ENCODE results near the gene NOVA2. TPM values are rescaled to one million over a fixed set of nuclear protein-coding genes. Genes with fewer than 3 reads are reported as not detected.

Gene NOVA2
- total RNA-seq, 1 experiment from 2014 or later: not detected

- CTCF ChIA-PET: interaction anchor here (0.7 kb wide), 1 partner anchor 31 kb away, joined by 3 read pairs; no protein-coding TSS in a partner anchor
- no peak overlapping the region for H2AFZ ChIP-seq
- 0 out of 2 replicates have a peak, but pooled peaks cover 6% of the 10 kb centered on the region for H4K20me1 ChIP-seq (ENCODE audit: insufficient read depth)
- intact Hi-C loops (cut with micrococcal nuclease; ENCODE audit: unreplicated experiment): no loop called here
- H3K4me2 ChIP-seq: no peak overlapping the region
- H3K4me1 ChIP-seq (replicated peaks; ENCODE audit: insufficient read depth): no peaks in the 10 kb centered on the region
- no peaks in the 10 kb centered on the region for H3K9me3 ChIP-seq (ENCODE audit: insufficient read depth, low read depth)
- no peak overlapping the region for H3K4me3 ChIP-seq
- H3F3A ChIP-seq (ENCODE audit: insufficient read depth, low read depth): no peaks in the 10 kb centered on the region
- H3K36me3 ChIP-seq (ENCODE audit: low read depth): no peaks in the 10 kb centered on the region
- H3K27ac ChIP-seq: no peak overlapping the region
- no peak for TF ChIP-seq CTCF (conservative IDR thresholded peaks at IDR 0.05)
- no peak for TF ChIP-seq EZH2 (IDR thresholded peaks at IDR 0.05; ENCODE audit: low read depth)
- H3K27me3 ChIP-seq (ENCODE audit: insufficient read depth, low read depth): peaks cover 85% of the 10 kb centered on the region
- DNase-seq: no peak
- BruUV-seq (replicated peaks): no TSS peak
- H3K79me2 ChIP-seq (ENCODE audit: low read depth): no peaks in the 10 kb centered on the region
- POLR2A ChIA-PET (ENCODE audit: unreplicated experiment): no interaction called here
- no peaks in the 10 kb centered on the region for H3K9me2 ChIP-seq (ENCODE audit: insufficient read depth)
Observed at GRCh38 chr19:45933759-45934158, 39.9 kb downstream of the NOVA2 start.

- Histone ChIP-seq H3K36me3 (ENCODE audit: low read depth) (no peaks in the 10 kb centered on the region), H3K4me1 (replicated peaks; ENCODE audit: insufficient read depth) (0 out of 2 replicates have a peak, but pooled peaks cover 4% of the 10 kb centered on the region), H3K9me2 (ENCODE audit: insufficient read depth) (no peaks in the 10 kb centered on the region), H4K20me1 (ENCODE audit: insufficient read depth) (no peaks in the 10 kb centered on the region), H3K4me3 (no peak overlapping the region), H3K27me3 (ENCODE audit: insufficient read depth, low read depth) (peaks cover 60% of the 10 kb centered on the region), H3K79me2 (ENCODE audit: low read depth) (no peaks in the 10 kb centered on the region), H3K9me3 (ENCODE audit: insufficient read depth, low read depth) (no peaks in the 10 kb centered on the region), H3K27ac (no peak overlapping the region), H3F3A (ENCODE audit: insufficient read depth, low read depth) (peaks cover 3% of the 10 kb centered on the region; the same call in 1 of the 2 replicates), H2AFZ (no peak overlapping the region), H3K4me2 (no peak overlapping the region)
- 0 out of 2 replicates have a peak, but pooled peaks have one; percentile 37 for TF ChIP-seq CTCF (conservative IDR thresholded peaks at IDR 0.05)
- no peak for TF ChIP-seq EZH2 (IDR thresholded peaks at IDR 0.05; ENCODE audit: low read depth)
- POLR2A ChIA-PET (ENCODE audit: unreplicated experiment): no interaction called here
- intact Hi-C loops (cut with micrococcal nuclease; ENCODE audit: unreplicated experiment): no loop called here
- no TSS peak for BruUV-seq (replicated peaks)
- CTCF ChIA-PET: no interaction called here
- no peak for DNase-seq
Observed at GRCh38 chr19:45931055-45931454, 42.6 kb downstream of the NOVA2 start.

GRCh38 chr19:45929247-45929646 is 44.4 kb downstream of the NOVA2 start:
- CTCF ChIA-PET: no interaction called here
- Histone ChIP-seq H3K9me3 (ENCODE audit: insufficient read depth, low read depth) (no peaks in the 10 kb centered on the region), H3K27ac (no peak overlapping the region), H3K79me2 (ENCODE audit: low read depth) (no peaks in the 10 kb centered on the region), H3K4me2 (no peak overlapping the region), H2AFZ (no peak overlapping the region), H3K4me1 (replicated peaks; ENCODE audit: insufficient read depth) (peaks cover 12% of the 10 kb centered on the region), H3K4me3 (no peak overlapping the region), H4K20me1 (ENCODE audit: insufficient read depth) (no peaks in the 10 kb centered on the region), H3K9me2 (ENCODE audit: insufficient read depth) (no peaks in the 10 kb centered on the region), H3K27me3 (ENCODE audit: insufficient read depth, low read depth) (peaks cover 41% of the 10 kb centered on the region), H3F3A (ENCODE audit: insufficient read depth, low read depth) (peaks cover 21% of the 10 kb centered on the region), H3K36me3 (ENCODE audit: low read depth) (no peaks in the 10 kb centered on the region)
- no peak for DNase-seq
- BruUV-seq (replicated peaks): no TSS peak
- POLR2A ChIA-PET (ENCODE audit: unreplicated experiment): no interaction called here
- TF ChIP-seq CTCF (conservative IDR thresholded peaks at IDR 0.05): no peak
- no peak for TF ChIP-seq EZH2 (IDR thresholded peaks at IDR 0.05; ENCODE audit: low read depth)
- intact Hi-C loops (cut with micrococcal nuclease; ENCODE audit: unreplicated experiment): no loop called here
